Measurements from ENCODE around the gene AKAP6.

Gene AKAP6

DNA sequence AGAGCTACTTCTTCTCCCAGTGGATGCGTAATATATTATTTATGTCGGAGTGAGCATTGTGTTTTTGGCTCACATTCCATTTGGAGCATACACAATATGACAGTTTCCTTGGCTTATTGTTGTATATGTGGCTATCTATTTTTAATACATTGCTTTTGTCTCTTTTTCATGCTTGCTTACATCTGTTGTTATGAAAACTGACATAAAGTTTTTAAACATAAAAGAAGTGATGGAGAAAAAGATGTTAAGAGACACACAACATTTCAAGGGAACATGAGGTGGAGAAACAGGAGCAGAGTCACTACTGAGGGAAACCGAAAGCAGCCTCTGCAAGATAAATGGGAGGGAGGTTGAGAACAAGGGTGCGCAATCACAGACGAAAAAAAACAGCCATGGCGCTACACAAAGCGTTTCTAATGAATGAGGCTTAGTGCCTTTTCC, 381.2 kb downstream of the AKAP6 start:
- no peak overlapping the region for H3K27ac ChIP-seq
- peak overlapping the region; percentile 5 for H3K4me3 ChIP-seq
- TF ChIP-seq CTCF (IDR thresholded peaks at IDR 0.05): no peak
- no peak for DNase-seq (ENCODE audit: low spot score)

GRCh38 chr14:32710731-32711680, 381.9 kb downstream of the AKAP6 start:
- no peak for TF ChIP-seq CTCF (IDR thresholded peaks at IDR 0.05)
- Histone ChIP-seq H3K4me3 (peak overlapping the region; percentile 5), H3K27ac (no peak overlapping the region)
- DNase-seq (ENCODE audit: low spot score): no peak

- DNase-seq (ENCODE audit: low spot score): no peak
- no peak for TF ChIP-seq CTCF (IDR thresholded peaks at IDR 0.05)
- Histone ChIP-seq H3K27ac (no peak overlapping the region), H3K4me3 (no peak overlapping the region)
These were observed 384.8 kb downstream of the AKAP6 start for GRCh38 chr14:32713856-32714255.

- DNase-seq (ENCODE audit: low spot score): no peak
- TF ChIP-seq CTCF (IDR thresholded peaks at IDR 0.05): no peak
- Histone ChIP-seq H3K4me3 (no peak overlapping the region), H3K27ac (no peak overlapping the region)
These were observed 390.5 kb downstream of the AKAP6 start for GRCh38 chr14:32719601-32720000.

GRCh38 chr14:32720927-32721326, 391.8 kb downstream of the AKAP6 start:
- no peak overlapping the region for H3K4me3 ChIP-seq
- DNase-seq (ENCODE audit: low spot score): no peak
- TF ChIP-seq CTCF (IDR thresholded peaks at IDR 0.05): no peak
- H3K27ac ChIP-seq: no peak overlapping the region

GRCh38 chr14:32722631-32723183, 393.6 kb downstream of the AKAP6 start:
- peak; percentile 49 for DNase-seq (ENCODE audit: low spot score)
- TF ChIP-seq CTCF (IDR thresholded peaks at IDR 0.05): no peak
- no peak overlapping the region for H3K4me3 ChIP-seq
- no peak overlapping the region for H3K27ac ChIP-seq

All from coronary artery (tissue), 2 donors.